Uterus (tissue), 2 donors: ENCODE results near the gene LHB.
A peak's percentile ranks its signal among the peaks of the same experiment; 100 is the strongest.

Experiments used
- POLR2A ChIP-seq, 2 donors: fragments of 450-650 bp; IDR thresholded peaks; one replicate each; pipeline ENCODE4 v1.6.1; 2016; ENCODE audit warnings: antibody characterized with exemption in 2 of 2, mild to moderate bottlenecking in 1 of 2, moderate library complexity in 1 of 2
- TF ChIP-seq, protein P1 (sequence below), 4 experiments: fragments of 200-600 bp in 2 of 4; fragments of 450-650 bp in 2 of 4; sonication (generic) in 2 of 4; IDR thresholded peaks; one replicate each; pipeline ENCODE4 v1.5.1; 2016 to 2019; ENCODE audit warnings: antibody characterized with exemption in 4 of 4, mild to moderate bottlenecking in 2 of 4, moderate library complexity in 1 of 4

DNA sequence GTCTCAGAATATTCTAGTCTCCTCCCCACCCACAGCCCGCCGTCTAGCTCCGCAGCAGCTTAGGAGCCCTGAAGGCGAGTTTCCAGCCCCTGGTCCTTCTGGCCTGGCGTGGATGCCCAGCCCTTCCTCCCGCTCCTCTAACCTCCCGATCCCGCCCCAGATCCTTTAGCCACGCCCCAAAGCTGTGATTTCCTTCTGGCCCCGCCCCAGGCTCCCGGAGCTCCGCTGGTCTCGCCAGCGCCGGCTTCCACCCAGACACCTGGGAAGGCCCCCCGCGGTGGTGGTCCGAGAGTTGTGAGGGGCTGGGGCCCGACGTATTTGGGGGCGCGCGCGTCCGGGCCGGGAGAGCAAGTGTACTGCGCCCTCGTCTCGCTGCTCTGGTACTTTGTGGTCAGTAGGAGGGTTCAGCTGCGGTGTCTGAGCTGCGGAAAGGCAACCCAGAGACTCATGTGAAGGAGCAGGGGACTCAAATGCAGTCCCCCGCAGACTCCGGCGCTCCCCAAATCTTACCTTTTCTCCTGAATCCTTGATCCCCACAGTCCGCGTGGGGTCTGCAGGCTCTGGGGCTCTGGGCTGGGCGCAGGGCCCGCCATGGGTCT is 40.8 kb upstream of the LHB start, which contains the start of gene CGB7:
- TF ChIP-seq, protein P1, sequence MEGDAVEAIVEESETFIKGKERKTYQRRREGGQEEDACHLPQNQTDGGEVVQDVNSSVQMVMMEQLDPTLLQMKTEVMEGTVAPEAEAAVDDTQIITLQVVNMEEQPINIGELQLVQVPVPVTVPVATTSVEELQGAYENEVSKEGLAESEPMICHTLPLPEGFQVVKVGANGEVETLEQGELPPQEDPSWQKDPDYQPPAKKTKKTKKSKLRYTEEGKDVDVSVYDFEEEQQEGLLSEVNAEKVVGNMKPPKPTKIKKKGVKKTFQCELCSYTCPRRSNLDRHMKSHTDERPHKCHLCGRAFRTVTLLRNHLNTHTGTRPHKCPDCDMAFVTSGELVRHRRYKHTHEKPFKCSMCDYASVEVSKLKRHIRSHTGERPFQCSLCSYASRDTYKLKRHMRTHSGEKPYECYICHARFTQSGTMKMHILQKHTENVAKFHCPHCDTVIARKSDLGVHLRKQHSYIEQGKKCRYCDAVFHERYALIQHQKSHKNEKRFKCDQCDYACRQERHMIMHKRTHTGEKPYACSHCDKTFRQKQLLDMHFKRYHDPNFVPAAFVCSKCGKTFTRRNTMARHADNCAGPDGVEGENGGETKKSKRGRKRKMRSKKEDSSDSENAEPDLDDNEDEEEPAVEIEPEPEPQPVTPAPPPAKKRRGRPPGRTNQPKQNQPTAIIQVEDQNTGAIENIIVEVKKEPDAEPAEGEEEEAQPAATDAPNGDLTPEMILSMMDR (IDR thresholded peaks at IDR 0.05), result no peak
- peak in 1 of 2 donors; percentile 15 for TF ChIP-seq POLR2A (IDR thresholded peaks at IDR 0.05)
